B cell (primary cell): ENCODE data around the gene COL28A1. TPM values are rescaled to one million over a fixed set of nuclear protein-coding genes. Genes with fewer than 3 reads are reported as not detected.

ENCODE experiments used
- ATAC-seq: fragments of 200-7000 bp; cut with Tn5 transposase; one replicate; pipeline ENCODE4 v1.10.0; 2021; ENCODE audit warnings: low read depth, mild to moderate bottlenecking, moderate number of reproducible peaks, moderate library complexity
- CTCF ChIA-PET: fragments of 350-600 bp; sonication (Branson Sonifier 250); formaldehyde crosslinking; loops from one replicate; lab custom pipeline; 2021; ENCODE audit warnings: antibody characterized with exemption, inconsistent platforms; lab: Charles Lee
- POLR2A ChIA-PET: fragments of 350-600 bp; sonication (Branson Sonifier 250); formaldehyde crosslinking; loops from one replicate; lab custom pipeline; 2021; ENCODE audit warnings: antibody characterized with exemption; lab: Charles Lee
- DNase-seq: peaks from one replicate; pipeline ENCODE4 v3.0.0; 2013
- H2AFZ ChIP-seq: 2 replicates; pipeline ENCODE4 v1.6.1; 2012; ENCODE audit warnings: mild to moderate bottlenecking, low read depth, low read length; ENCODE audit not compliant: insufficient read depth, poor library complexity, severe bottlenecking
- H3K27ac ChIP-seq, 2 donors: 1 replicate in 1 of 2; 2 replicates in 1 of 2; pipeline ENCODE4 v1.5.1; 2012 to 2013; ENCODE audit warnings: low read length in 2 of 2, mild to moderate bottlenecking in 2 of 2, moderate library complexity in 1 of 2
- H3K27me3 ChIP-seq, 4 experiments: fragments of 200-600 bp in 1 of 4; sonication (generic) in 1 of 4; replicated peaks in 1 of 4; 1 replicate in 2 of 4; 2 replicates in 2 of 4; pipeline versions ENCODE4 v1.6.1 to v1.7.0; 2013 to 2016; ENCODE audit warnings: low read length in 3 of 4, mild to moderate bottlenecking in 2 of 4, mixed read lengths in 1 of 4, moderate library complexity in 1 of 4; ENCODE audit not compliant: insufficient read depth in 4 of 4, control insufficient read depth in 3 of 4; ENCODE audit errors: control extremely low read depth in 1 of 4
- H3K36me3 ChIP-seq, 2 experiments: replicated peaks in 1 of 2; 1 replicate in 1 of 2; 2 replicates in 1 of 2; pipeline versions ENCODE4 v1.6.1 to v1.7.1; 2013; ENCODE audit warnings: low read length in 1 of 2; ENCODE audit not compliant: insufficient read depth in 2 of 2, control insufficient read depth in 1 of 2; ENCODE audit errors: control extremely low read depth in 1 of 2, extremely low read depth in 1 of 2
- H3K4me1 ChIP-seq, 2 donors: fragments of 200-600 bp in 1 of 2; sonication (generic) in 1 of 2; 1 replicate in 1 of 2; 2 replicates in 1 of 2; pipeline versions ENCODE4 v1.5.1 to v1.6.1; 2013 to 2017; ENCODE audit warnings: low read length in 2 of 2; ENCODE audit not compliant: control insufficient read depth in 2 of 2, insufficient read depth in 2 of 2
- H3K4me2 ChIP-seq: replicated peaks from 2 replicates; pipeline ENCODE3; 2012; ENCODE audit warnings: mild to moderate bottlenecking, low read depth, low read length; ENCODE audit not compliant: poor library complexity, severe bottlenecking
- H3K4me3 ChIP-seq, 5 experiments: fragments of 200-600 bp in 1 of 5; sonication (generic) in 1 of 5; 1 replicate in 3 of 5; 2 replicates in 2 of 5; pipeline versions ENCODE4 v1.5.1 to v1.7.0; 2011 to 2016; ENCODE audit warnings: low read length in 4 of 5, mild to moderate bottlenecking in 4 of 5, low read depth in 2 of 5, control low read depth in 1 of 5, moderate library complexity in 1 of 5; ENCODE audit not compliant: insufficient read depth in 1 of 5; ENCODE audit errors: control extremely low read depth in 1 of 5, extremely low read depth in 1 of 5
- H3K79me2 ChIP-seq: fragments of 200-600 bp; sonication (generic); one replicate; pipeline ENCODE4 v1.6.0; 2016; ENCODE audit warnings: low read length; ENCODE audit not compliant: control insufficient read depth, insufficient read depth
- H3K9ac ChIP-seq: fragments of 200-600 bp; sonication (generic); 2 replicates; pipeline ENCODE4 v1.6.1; 2017; ENCODE audit warnings: mild to moderate bottlenecking, low read length, moderate library complexity
- H3K9me3 ChIP-seq, 3 donors: one replicate each; pipeline versions ENCODE4 v1.6.1 to v1.7.1; 2013; ENCODE audit warnings: low read length in 2 of 3; ENCODE audit not compliant: control insufficient read depth in 2 of 3, insufficient read depth in 1 of 3; ENCODE audit errors: control extremely low read depth in 1 of 3
- H4K20me1 ChIP-seq: 2 replicates; pipeline ENCODE4 v1.6.0; 2012; ENCODE audit warnings: mild to moderate bottlenecking, low read length; ENCODE audit not compliant: insufficient read depth, control insufficient read depth, poor library complexity, severe bottlenecking
- H3K27ac Mint-ChIP-seq: one replicate; pipeline ENCODE4 v1.8.0; 2021; ENCODE audit warnings: mixed read lengths
- H3K27me3 Mint-ChIP-seq: one replicate; pipeline ENCODE4 v1.8.0; 2021; ENCODE audit warnings: mixed read lengths
- H3K4me1 Mint-ChIP-seq: one replicate; pipeline ENCODE4 v1.8.0; 2021; ENCODE audit warnings: mixed read lengths
- H3K4me3 Mint-ChIP-seq: one replicate; pipeline ENCODE4 v1.8.0; 2021; ENCODE audit warnings: mixed read lengths
- H3K9me3 Mint-ChIP-seq: one replicate; pipeline ENCODE4 v1.8.0; 2022; ENCODE audit warnings: mixed read lengths; ENCODE audit not compliant: insufficient read depth
- EZH2 ChIP-seq: IDR thresholded peaks from 2 replicates; pipeline ENCODE4 v1.6.1; 2012; ENCODE audit warnings: borderline replicate concordance, low read depth, mild to moderate bottlenecking, moderate library complexity, low read length; ENCODE audit not compliant: insufficient read depth, poor library complexity, severe bottlenecking
- WGBS: methylation state at CpG from one replicate; pipeline ENCODE4 v1.1.5; 2013; ENCODE audit warnings: missing lambda C conversion rate; ENCODE audit not compliant: insufficient coverage; 5-methylcytosine and 5-hydroxymethylcytosine counted together
- intact Hi-C: fragments of 100-400 bp; cut with micrococcal nuclease; formaldehyde crosslinking; loops from one replicate; pipeline ENCODE4 v1.10.0; 2022
- polyA plus RNA-seq: library from polyadenylated mRNA; depleted of rRNA; stranded (reverse); fragments of >200 nt; gene quantifications from 2 replicates; pipeline ENCODE4 v1.2.3, GENCODE V29; 2012
- total RNA-seq, 2 donors: library from RNA; stranded (reverse); fragments of 120-200 nt in 1 of 2; gene quantifications; 1 replicate in 1 of 2; 2 replicates in 1 of 2; pipeline versions ENCODE4 v1.2.3 to v1.2.4, GENCODE V29; 2013 to 2022
- TF ChIP-seq, protein P1 (sequence below): fragments of 200-600 bp; IDR thresholded peaks from one replicate; pipeline ENCODE4 v1.8.0; 2022; ENCODE audit warnings: antibody characterized with exemption, mild to moderate bottlenecking

Gene COL28A1
- total and polyA plus RNA-seq, 2 donors (not counting 1 experiment from before 2014, with no cell fraction given): 0.18 to 0.67 TPM

DNA sequence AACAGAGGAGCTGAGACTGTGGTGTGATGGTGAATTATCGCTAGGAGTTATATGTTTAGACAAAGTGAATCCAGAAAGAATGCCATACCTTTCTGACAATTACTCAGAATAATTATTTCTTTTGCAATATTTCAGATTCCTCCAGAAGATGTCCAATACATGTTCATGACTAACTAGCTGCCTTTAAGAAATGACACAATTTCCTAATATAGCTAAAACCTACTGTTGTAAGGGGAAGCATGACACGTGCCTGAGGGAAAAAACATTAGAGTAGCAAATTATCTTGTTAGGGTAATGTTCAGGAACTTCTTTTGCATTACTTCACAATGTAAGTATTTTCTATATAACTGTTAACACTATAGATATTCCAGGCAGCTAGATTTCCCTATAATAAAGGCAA is 150.3 kb downstream of the COL28A1 start:
- no peaks in the 10 kb centered on the region for H3K27me3 Mint-ChIP-seq
- H3K36me3 ChIP-seq: no peaks in the 10 kb centered on the region
- no peak overlapping the region for H3K4me2 ChIP-seq
- peaks cover 0 to 2% (median 0%) of the 10 kb centered on the region in 3 donors for H3K9me3 ChIP-seq
- no CpG with 5 or more reads among the region's 2 CpGs for WGBS
- no peaks in the 10 kb centered on the region for H3K27me3 ChIP-seq
- CTCF ChIA-PET: interaction anchor here (1.4 kb wide), 1 partner anchor 39 kb away, joined by 3 read pairs; no protein-coding TSS in a partner anchor
- TF ChIP-seq, protein P1, sequence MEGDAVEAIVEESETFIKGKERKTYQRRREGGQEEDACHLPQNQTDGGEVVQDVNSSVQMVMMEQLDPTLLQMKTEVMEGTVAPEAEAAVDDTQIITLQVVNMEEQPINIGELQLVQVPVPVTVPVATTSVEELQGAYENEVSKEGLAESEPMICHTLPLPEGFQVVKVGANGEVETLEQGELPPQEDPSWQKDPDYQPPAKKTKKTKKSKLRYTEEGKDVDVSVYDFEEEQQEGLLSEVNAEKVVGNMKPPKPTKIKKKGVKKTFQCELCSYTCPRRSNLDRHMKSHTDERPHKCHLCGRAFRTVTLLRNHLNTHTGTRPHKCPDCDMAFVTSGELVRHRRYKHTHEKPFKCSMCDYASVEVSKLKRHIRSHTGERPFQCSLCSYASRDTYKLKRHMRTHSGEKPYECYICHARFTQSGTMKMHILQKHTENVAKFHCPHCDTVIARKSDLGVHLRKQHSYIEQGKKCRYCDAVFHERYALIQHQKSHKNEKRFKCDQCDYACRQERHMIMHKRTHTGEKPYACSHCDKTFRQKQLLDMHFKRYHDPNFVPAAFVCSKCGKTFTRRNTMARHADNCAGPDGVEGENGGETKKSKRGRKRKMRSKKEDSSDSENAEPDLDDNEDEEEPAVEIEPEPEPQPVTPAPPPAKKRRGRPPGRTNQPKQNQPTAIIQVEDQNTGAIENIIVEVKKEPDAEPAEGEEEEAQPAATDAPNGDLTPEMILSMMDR: no peak
- no peak for TF ChIP-seq EZH2
- peaks cover 4% of the 10 kb centered on the region for H3K4me1 Mint-ChIP-seq
- H3K4me3 ChIP-seq: no peak overlapping the region
- H3K9ac ChIP-seq: no peak overlapping the region
- H3K79me2 ChIP-seq: no peaks in the 10 kb centered on the region
- H3K9me3 Mint-ChIP-seq: peaks cover 4% of the 10 kb centered on the region
- intact Hi-C loops: no loop called here
- no peak overlapping the region for H2AFZ ChIP-seq
- no peaks in the 10 kb centered on the region for H4K20me1 ChIP-seq
- H3K27ac ChIP-seq: no peak overlapping the region
- no peaks in the 10 kb centered on the region for H3K4me1 ChIP-seq
- DNase-seq (no peak), ATAC-seq (no peak)
- no peak overlapping the region for H3K4me3 Mint-ChIP-seq
- no peak overlapping the region for H3K27ac Mint-ChIP-seq
- POLR2A ChIA-PET: no interaction called here

DNA sequence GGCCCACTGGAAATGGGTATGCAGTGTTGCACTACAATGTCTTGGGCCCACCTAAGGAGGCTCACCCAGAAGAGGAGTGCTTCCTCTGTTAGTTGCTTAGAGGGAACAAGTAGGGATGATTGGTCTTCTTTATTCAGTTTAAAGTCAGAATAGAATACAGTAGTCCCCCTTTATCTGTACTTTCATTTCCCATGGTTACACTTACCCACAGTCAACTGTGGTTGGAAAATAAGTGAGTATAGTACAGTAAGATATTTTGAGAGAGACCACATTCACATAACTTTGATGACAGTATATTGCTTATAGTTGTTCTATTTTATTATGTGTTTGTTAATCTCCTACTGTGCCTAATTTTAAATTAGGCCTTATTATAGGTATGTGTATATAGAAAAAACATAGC is 151.4 kb downstream of the COL28A1 start:
- H3K4me3 Mint-ChIP-seq: no peak overlapping the region
- H3K27me3 Mint-ChIP-seq: no peaks in the 10 kb centered on the region
- ChIA-PET POLR2A (no interaction called here), CTCF (no interaction called here)
- Histone ChIP-seq H3K79me2 (no peaks in the 10 kb centered on the region), H3K4me3 (no peak overlapping the region), H3K4me2 (no peak overlapping the region), H3K9ac (no peak overlapping the region), H3K27ac (no peak overlapping the region), H2AFZ (no peak overlapping the region), H4K20me1 (no peaks in the 10 kb centered on the region), H3K4me1 (no peaks in the 10 kb centered on the region), H3K27me3 (no peaks in the 10 kb centered on the region), H3K9me3 (peaks cover 0 to 2% (median 0%) of the 10 kb centered on the region in 3 donors), H3K36me3 (no peaks in the 10 kb centered on the region)
- no peak overlapping the region for H3K27ac Mint-ChIP-seq
- peaks cover 4% of the 10 kb centered on the region for H3K4me1 Mint-ChIP-seq
- ATAC-seq (no peak), DNase-seq (no peak)
- H3K9me3 Mint-ChIP-seq: no peaks in the 10 kb centered on the region
- intact Hi-C loops: no loop called here
- no peak for TF ChIP-seq EZH2
- TF ChIP-seq, protein P1: no peak
